Thyroid gland (tissue), 4 donors: ENCODE measurements around the gene STIM1. TPM values are rescaled to one million over a fixed set of nuclear protein-coding genes. Genes with fewer than 3 reads are reported as not detected.

Experiments used
- DNase-seq, 2 donors: peaks; one replicate each; pipeline ENCODE4 v3.0.0-alpha.2; 2019
- H3K27ac ChIP-seq, 3 donors: fragments of 200-600 bp; sonication (generic); 1 replicate in 2 of 3; 2 replicates in 1 of 3; pipeline ENCODE4 v1.5.1; 2016 to 2019; ENCODE audit warnings: mild to moderate bottlenecking in 1 of 3, moderate library complexity in 1 of 3
- H3K27me3 ChIP-seq: fragments of 200-600 bp; sonication (generic); one replicate; pipeline ENCODE4 v1.5.1; 2019
- H3K36me3 ChIP-seq, 2 donors: fragments of 200-600 bp; sonication (generic); one replicate each; pipeline ENCODE4 v1.5.1; 2016 to 2019
- H3K4me1 ChIP-seq, 2 donors: fragments of 200-600 bp; sonication (generic); one replicate each; pipeline ENCODE4 v1.5.1; 2017 to 2019
- H3K4me3 ChIP-seq, 3 donors: fragments of 200-600 bp; sonication (generic); replicated peaks in 1 of 3; 1 replicate in 2 of 3; 2 replicates in 1 of 3; pipeline ENCODE4 v1.5.1; 2016; ENCODE audit warnings: mild to moderate bottlenecking in 1 of 3
- H3K9me3 ChIP-seq: fragments of 200-600 bp; sonication (generic); one replicate; pipeline ENCODE4 v1.5.1; 2017
- CTCF ChIP-seq, 6 experiments: fragments of 200-600 bp in 3 of 6; fragments of 450-650 bp in 3 of 6; sonication (generic) in 3 of 6; IDR thresholded peaks; one replicate each; pipeline ENCODE4 v1.5.1; 2016 to 2019; ENCODE audit warnings: antibody characterized with exemption in 6 of 6, mild to moderate bottlenecking in 2 of 6, inconsistent platforms in 1 of 6, moderate library complexity in 1 of 6
- POLR2A ChIP-seq, 2 donors: fragments of 450-650 bp; IDR thresholded peaks; one replicate each; pipeline ENCODE4 v1.6.1; 2017; ENCODE audit warnings: antibody characterized with exemption in 2 of 2, mild to moderate bottlenecking in 2 of 2, moderate library complexity in 1 of 2
- WGBS, 2 donors: methylation state at CpG; one replicate each; pipeline ENCODE4 v1.1.5; 2017; 5-methylcytosine and 5-hydroxymethylcytosine counted together
- intact Hi-C: fragments of 100-400 bp; cut with DNase I; formaldehyde crosslinking; loops from one replicate; pipeline ENCODE4 v1.15.1; 2023
- total RNA-seq, 4 donors: library from RNA; depleted of rRNA; stranded (reverse); fragments of >200 nt; gene quantifications; one replicate each; pipeline ENCODE4 v1.2.3, GENCODE V29; 2016

Gene STIM1
- total RNA-seq, 4 donors from 2014 or later, result 54.3 to 89.2 (median 71.0) TPM

GRCh38 chr11:4065601-4066377, 210.3 kb downstream of the STIM1 start:
- TF ChIP-seq POLR2A (IDR thresholded peaks at IDR 0.05) (no peak), CTCF (IDR thresholded peaks at IDR 0.05) (no peak)
- intact Hi-C loops, result no loop called here
- H3K4me3 ChIP-seq, result no peak overlapping the region
- no peaks in the 10 kb centered on the region for H3K36me3 ChIP-seq
- no peak for DNase-seq
- WGBS, 2 donors, result 82 to 84% methylated on average over 2 of the region's 2 CpGs
- no peaks in the 10 kb centered on the region for H3K27me3 ChIP-seq
- no peaks in the 10 kb centered on the region for H3K4me1 ChIP-seq
- H3K9me3 ChIP-seq, result no peaks in the 10 kb centered on the region
- H3K27ac ChIP-seq, result no peak overlapping the region

DNA sequence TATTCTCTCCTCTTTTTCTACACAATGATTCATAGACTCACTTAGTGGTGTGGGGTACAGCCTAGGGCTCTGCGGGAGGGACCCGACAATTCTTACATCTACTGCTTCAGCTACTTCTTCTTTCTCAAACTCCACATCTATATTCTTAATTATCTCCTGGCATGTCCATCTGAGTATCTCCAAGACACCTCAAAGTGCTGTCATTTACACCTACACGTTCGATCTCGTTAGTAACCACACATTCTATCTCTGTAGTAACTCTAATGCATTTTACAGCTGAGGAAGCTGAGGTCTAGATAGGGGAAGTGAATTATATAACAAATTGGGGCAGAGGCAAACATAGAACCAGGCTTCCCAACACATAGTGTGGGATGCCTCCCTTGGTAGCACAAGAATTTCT, 211.4 kb downstream of the STIM1 start:
- 74 to 76% methylated on average over 5 of the region's 5 CpGs for WGBS, 2 donors
- Histone ChIP-seq H3K9me3 (no peaks in the 10 kb centered on the region), H3K27me3 (no peaks in the 10 kb centered on the region), H3K4me3 (no peak overlapping the region), H3K27ac (no peak overlapping the region), H3K4me1 (peaks cover 4% of the 10 kb centered on the region in 2 donors), H3K36me3 (no peaks in the 10 kb centered on the region)
- intact Hi-C loops, result no loop called here
- TF ChIP-seq POLR2A (IDR thresholded peaks at IDR 0.05) (no peak), CTCF (IDR thresholded peaks at IDR 0.05) (no peak)
- DNase-seq, result no peak

DNA sequence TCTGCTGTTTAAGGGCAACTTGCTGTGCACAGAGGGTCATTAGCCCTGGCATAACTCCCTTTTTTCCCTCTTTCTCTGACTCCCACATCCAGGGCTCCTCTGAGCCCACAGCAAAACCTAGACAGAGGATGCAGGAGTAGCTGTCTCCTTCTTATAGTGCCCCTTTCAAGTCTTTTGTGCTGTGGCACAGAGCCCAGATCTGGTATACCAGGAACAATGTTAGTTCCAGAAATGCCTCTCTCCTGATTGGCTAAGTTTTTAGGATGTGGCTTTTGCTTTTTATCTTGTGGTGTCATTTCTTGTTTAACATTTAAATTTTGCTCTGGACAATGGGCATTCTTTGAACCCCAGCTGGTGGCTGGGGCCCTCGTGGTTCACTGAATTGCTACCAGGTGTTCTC, 213.5 kb downstream of the STIM1 start:
- H3K36me3 ChIP-seq, result no peaks in the 10 kb centered on the region
- peaks cover 9 to 11% of the 10 kb centered on the region in 2 donors for H3K4me1 ChIP-seq
- no peak for TF ChIP-seq CTCF (IDR thresholded peaks at IDR 0.05)
- no peak for TF ChIP-seq POLR2A (IDR thresholded peaks at IDR 0.05)
- intact Hi-C loops, result no loop called here
- no peaks in the 10 kb centered on the region for H3K9me3 ChIP-seq
- H3K27me3 ChIP-seq, result no peaks in the 10 kb centered on the region
- DNase-seq, result peak in 1 of 2 donors; percentile 20
- 80 to 85% methylated on average over 1 of the region's 1 CpG for WGBS, 2 donors
- H3K4me3 ChIP-seq, result no peak overlapping the region
- peak overlapping the region in 1 of 3 donors; percentile 1 for H3K27ac ChIP-seq

DNA sequence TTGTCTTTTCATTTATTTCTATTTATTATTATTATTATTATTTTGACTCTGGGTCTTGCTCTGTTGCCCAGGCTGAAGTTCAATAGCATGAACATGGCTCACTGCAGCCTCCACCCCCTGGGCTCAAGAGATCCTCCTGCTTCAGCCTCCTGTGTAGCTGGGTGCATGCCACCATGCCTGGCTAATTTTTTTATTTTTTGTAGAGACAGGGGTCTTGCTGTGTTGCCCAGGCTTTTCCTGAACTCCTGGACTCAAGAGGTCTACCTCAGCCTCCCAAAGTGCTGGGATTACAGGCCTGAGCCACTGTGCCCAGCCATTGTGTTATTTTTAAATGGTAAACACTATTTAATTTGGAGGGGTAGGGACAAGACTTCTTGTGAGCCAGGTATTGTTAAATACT, 215.9 kb downstream of the STIM1 start:
- Histone ChIP-seq H3K27ac (peak overlapping the region in 2 of 3 donors; percentile 36 to 68), H3K4me1 (peaks cover 9 to 11% of the 10 kb centered on the region in 2 donors), H3K9me3 (no peaks in the 10 kb centered on the region), H3K27me3 (no peaks in the 10 kb centered on the region), H3K36me3 (peaks cover 0 to 2% of the 10 kb centered on the region in 2 donors), H3K4me3 (no peak overlapping the region)
- DNase-seq, result no peak
- intact Hi-C loops, result no loop called here
- TF ChIP-seq POLR2A (IDR thresholded peaks at IDR 0.05), result no peak
- TF ChIP-seq CTCF (IDR thresholded peaks at IDR 0.05), result no peak

DNA sequence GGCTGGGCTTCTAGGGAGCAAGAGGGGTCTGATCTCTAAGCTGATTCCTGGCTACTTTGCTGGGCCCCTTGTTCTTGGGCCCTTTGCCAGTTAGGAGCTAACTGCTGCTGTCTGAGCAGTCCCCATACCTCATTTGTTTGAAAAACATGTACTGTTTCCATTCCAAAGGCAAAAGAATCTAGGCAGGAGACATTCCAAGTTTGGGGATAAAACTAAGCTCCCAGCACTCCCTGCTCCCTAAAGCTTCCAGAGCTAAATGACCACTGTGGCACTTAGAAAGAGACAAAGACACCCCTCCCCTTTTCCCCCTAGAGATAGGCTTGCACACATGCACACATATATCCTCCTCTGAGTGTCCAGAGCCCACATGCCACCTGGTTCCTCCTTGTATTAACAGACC, 216.4 kb downstream of the STIM1 start:
- intact Hi-C loops, result loop anchor here (2.0 kb wide), 2 partner anchors 217 to 225 kb away; partner anchors contain the start of gene STIM1
- TF ChIP-seq POLR2A (IDR thresholded peaks at IDR 0.05) (no peak), CTCF (IDR thresholded peaks at IDR 0.05) (no peak)
- no peak for DNase-seq
- Histone ChIP-seq H3K4me1 (peaks cover 9 to 11% of the 10 kb centered on the region in 2 donors), H3K36me3 (peaks cover 0 to 2% of the 10 kb centered on the region in 2 donors), H3K27ac (peak overlapping the region in 2 of 3 donors; percentile 36 to 68), H3K4me3 (no peak overlapping the region), H3K27me3 (no peaks in the 10 kb centered on the region), H3K9me3 (no peaks in the 10 kb centered on the region)
